ENCODE measurements around the gene FNBP1. TPM values are rescaled to one million over a fixed set of nuclear protein-coding genes. Genes with fewer than 3 reads are reported as not detected.

Gene FNBP1
- total and polyA plus RNA-seq, 10 of the 15 experiments (the other 5 are each of a cell fraction or from before 2014, with no cell fraction given): 64.5 to 353 (median 179) TPM

DNA sequence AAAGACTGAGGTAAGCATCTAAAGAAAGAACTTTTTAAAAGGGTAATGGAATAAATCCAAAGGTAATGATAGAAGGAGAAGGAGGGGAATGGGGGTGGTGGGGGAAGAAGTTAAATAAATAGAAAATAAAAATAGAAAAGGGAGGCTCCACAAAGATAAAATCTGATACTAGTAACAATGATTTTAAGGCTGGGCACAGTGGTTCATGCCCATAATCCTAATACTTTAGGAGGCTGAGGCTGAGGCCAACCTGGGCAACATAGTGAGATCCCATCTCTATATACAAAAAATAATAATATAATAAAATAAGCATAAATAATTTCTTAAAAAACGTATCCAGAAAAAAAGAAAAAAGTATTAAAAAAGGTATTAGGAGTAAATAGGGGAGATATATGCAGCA is 89.3 kb downstream of the FNBP1 start (continued):
- TF ChIP-seq, protein P1, sequence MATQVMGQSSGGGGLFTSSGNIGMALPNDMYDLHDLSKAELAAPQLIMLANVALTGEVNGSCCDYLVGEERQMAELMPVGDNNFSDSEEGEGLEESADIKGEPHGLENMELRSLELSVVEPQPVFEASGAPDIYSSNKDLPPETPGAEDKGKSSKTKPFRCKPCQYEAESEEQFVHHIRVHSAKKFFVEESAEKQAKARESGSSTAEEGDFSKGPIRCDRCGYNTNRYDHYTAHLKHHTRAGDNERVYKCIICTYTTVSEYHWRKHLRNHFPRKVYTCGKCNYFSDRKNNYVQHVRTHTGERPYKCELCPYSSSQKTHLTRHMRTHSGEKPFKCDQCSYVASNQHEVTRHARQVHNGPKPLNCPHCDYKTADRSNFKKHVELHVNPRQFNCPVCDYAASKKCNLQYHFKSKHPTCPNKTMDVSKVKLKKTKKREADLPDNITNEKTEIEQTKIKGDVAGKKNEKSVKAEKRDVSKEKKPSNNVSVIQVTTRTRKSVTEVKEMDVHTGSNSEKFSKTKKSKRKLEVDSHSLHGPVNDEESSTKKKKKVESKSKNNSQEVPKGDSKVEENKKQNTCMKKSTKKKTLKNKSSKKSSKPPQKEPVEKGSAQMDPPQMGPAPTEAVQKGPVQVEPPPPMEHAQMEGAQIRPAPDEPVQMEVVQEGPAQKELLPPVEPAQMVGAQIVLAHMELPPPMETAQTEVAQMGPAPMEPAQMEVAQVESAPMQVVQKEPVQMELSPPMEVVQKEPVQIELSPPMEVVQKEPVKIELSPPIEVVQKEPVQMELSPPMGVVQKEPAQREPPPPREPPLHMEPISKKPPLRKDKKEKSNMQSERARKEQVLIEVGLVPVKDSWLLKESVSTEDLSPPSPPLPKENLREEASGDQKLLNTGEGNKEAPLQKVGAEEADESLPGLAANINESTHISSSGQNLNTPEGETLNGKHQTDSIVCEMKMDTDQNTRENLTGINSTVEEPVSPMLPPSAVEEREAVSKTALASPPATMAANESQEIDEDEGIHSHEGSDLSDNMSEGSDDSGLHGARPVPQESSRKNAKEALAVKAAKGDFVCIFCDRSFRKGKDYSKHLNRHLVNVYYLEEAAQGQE (IDR thresholded peaks at IDR 0.05; ENCODE audit: low read depth, low read length): no peak
- TF ChIP-seq PAX5 (IDR thresholded peaks at IDR 0.05; ENCODE audit: borderline replicate concordance, low read depth, low read length) (no peak), WRNIP1 (IDR thresholded peaks at IDR 0.05; ENCODE audit: borderline replicate concordance, low read depth, low read length) (no peak)

DNA sequence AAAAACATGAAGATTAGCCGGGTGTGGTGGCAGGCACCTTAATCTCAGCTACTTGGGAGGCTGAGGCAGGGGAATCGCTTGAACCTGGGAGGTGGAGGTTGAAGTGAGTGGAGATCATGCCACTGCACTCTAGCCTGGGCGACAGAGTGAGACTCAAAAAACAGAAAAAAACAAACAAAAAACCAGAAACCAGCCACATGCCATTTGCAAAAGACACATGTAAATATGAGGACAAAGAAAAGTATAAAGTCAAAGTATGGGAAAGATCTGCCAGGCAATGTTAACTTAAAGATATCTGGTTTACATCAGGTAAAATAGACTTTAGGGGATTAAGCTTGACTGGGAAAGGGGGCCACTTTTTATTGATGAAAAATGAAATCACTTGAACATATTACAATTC is 90.7 kb downstream of the FNBP1 start:
- SMC1A ChIA-PET (ENCODE audit: uncharacterized antibody, unreplicated experiment): interaction anchor here (1.6 kb wide), 1 partner anchor 14 kb away, joined by 4 read pairs; no protein-coding TSS in a partner anchor
- no TSS peak for BruUV-seq (replicated peaks)
- DNase-seq (ENCODE audit: low read depth, low spot score) (no peak), ATAC-seq (no peak), FAIRE-seq (no peak)
- intact Hi-C loops (cut with micrococcal nuclease; ENCODE audit: unreplicated experiment): no loop called here
- peaks cover 19% of the 10 kb centered on the region for H3K4me1 ChIP-seq (ENCODE audit: control insufficient read depth, insufficient read depth, low read length)
- no peak overlapping the region for H3K9ac ChIP-seq (ENCODE audit: control insufficient read depth, insufficient read depth, low read length)
- H3K4me2 ChIP-seq (ENCODE audit: control insufficient read depth, insufficient read depth): no peak overlapping the region
- CTCF ChIA-PET: interaction anchor here (0.6 kb wide), 1 partner anchor 66 kb away, joined by 3 read pairs; no protein-coding TSS in a partner anchor
- peaks cover 65% of the 10 kb centered on the region for H3K79me2 ChIP-seq (ENCODE audit: control insufficient read depth, insufficient read depth, low read length)
- H3K27ac ChIP-seq (ENCODE audit: control insufficient read depth, insufficient read depth): no peak overlapping the region
- in situ Hi-C loops (cut with MboI): no loop called here
- no peak overlapping the region for H2AFZ ChIP-seq (ENCODE audit: control insufficient read depth, low read depth, low read length)
- peaks cover 12 to 64% of the 10 kb centered on the region in 2 experiments for H3K36me3 ChIP-seq (ENCODE audit: control insufficient read depth in 2 of 2, insufficient read depth in 2 of 2, low read length in 1 of 2)
- no peak overlapping the region for H3K4me3 ChIP-seq
- no peaks in the 10 kb centered on the region for H3K27me3 ChIP-seq (replicated peaks in 1 of 2; ENCODE audit: control insufficient read depth in 2 of 2, insufficient read depth in 2 of 2, low read length in 1 of 2)
- TF ChIP-seq MEF2A (IDR thresholded peaks at IDR 0.05; ENCODE audit: insufficient read depth, low read depth, low read length) (no peak), DPF2 (IDR thresholded peaks at IDR 0.05) (no peak), FOXK2 (IDR thresholded peaks at IDR 0.05) (no peak), BACH1 (IDR thresholded peaks at IDR 0.05; ENCODE audit: borderline replicate concordance) (no peak), YY1 (IDR thresholded peaks at IDR 0.05; ENCODE audit: low read depth, low read length) (no peak), POU2F2 (IDR thresholded peaks at IDR 0.05; ENCODE audit: borderline replicate concordance, low read depth, low read length) (no peak), SUZ12 (IDR thresholded peaks at IDR 0.05; ENCODE audit: unreplicated experiment) (no peak), ZNF274 (IDR thresholded peaks at IDR 0.05; ENCODE audit: insufficient read depth, insufficient read length) (no peak)
- TF ChIP-seq, protein P2, sequence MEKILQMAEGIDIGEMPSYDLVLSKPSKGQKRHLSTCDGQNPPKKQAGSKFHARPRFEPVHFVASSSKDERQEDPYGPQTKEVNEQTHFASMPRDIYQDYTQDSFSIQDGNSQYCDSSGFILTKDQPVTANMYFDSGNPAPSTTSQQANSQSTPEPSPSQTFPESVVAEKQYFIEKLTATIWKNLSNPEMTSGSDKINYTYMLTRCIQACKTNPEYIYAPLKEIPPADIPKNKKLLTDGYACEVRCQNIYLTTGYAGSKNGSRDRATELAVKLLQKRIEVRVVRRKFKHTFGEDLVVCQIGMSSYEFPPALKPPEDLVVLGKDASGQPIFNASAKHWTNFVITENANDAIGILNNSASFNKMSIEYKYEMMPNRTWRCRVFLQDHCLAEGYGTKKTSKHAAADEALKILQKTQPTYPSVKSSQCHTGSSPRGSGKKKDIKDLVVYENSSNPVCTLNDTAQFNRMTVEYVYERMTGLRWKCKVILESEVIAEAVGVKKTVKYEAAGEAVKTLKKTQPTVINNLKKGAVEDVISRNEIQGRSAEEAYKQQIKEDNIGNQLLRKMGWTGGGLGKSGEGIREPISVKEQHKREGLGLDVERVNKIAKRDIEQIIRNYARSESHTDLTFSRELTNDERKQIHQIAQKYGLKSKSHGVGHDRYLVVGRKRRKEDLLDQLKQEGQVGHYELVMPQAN (conservative IDR thresholded peaks at IDR 0.05): no peak
- 100% methylated on average over 3 of the region's 3 CpGs for WGBS (ENCODE audit: insufficient coverage, insufficient replicate concordance, low lambda C conversion rate, missing lambda C conversion rate)
- POLR2A ChIA-PET: no interaction called here
- RAD21 ChIA-PET (ENCODE audit: unreplicated experiment): no interaction called here
- H3K9me3 ChIP-seq (replicated peaks; ENCODE audit: control insufficient read depth, insufficient read depth, low read length): no peaks in the 10 kb centered on the region
- peaks cover 4% of the 10 kb centered on the region; the same call in 1 of the 2 replicates for H4K20me1 ChIP-seq (ENCODE audit: control insufficient read depth, insufficient read depth)
